ENCODE data around the gene ACER3.
A peak's percentile ranks its signal among the peaks of the same experiment; 100 is the strongest.
"Not testable (repeated sequence)": the region's sequence is repeated elsewhere in the genome, so short reads cannot be mapped to it uniquely, and the experiment has no call there.

ACER3 gene

GRCh38 chr11:76860539-76861475 is at the start of gene ACER3:
ACER3 (plus strand) TSS chr11:76860918; CDS start chr11:76860977, 59 bp downstream.
- peak; percentile 94 for DNase-seq

GRCh38 chr11:76811259-76811658 is 49.5 kb upstream of the ACER3 start:
- DNase-seq = no peak

GRCh38 chr11:76814414-76814813 is 46.3 kb upstream of the ACER3 start:
- DNase-seq = no peak

- DNase-seq = not testable (repeated sequence)
These were observed 45.0 kb upstream of the ACER3 start for GRCh38 chr11:76815678-76816077.

- no peak for DNase-seq
These were observed 40.5 kb upstream of the ACER3 start for GRCh38 chr11:76820184-76820566.

GRCh38 chr11:76821396-76821795 is 39.3 kb upstream of the ACER3 start:
- DNase-seq = not testable (repeated sequence)

GRCh38 chr11:76822406-76822805 is 38.3 kb upstream of the ACER3 start:
- DNase-seq = no peak

GRCh38 chr11:76823481-76824028 is 37.2 kb upstream of the ACER3 start:
- peak; percentile 94 for DNase-seq

- DNase-seq = peak; percentile 67
These were observed 36.4 kb upstream of the ACER3 start for GRCh38 chr11:76824083-76824939.

- DNase-seq = peak; percentile 63
These were observed 35.6 kb upstream of the ACER3 start for GRCh38 chr11:76824980-76825725.

GRCh38 chr11:76825726-76826396 is 34.9 kb upstream of the ACER3 start:
- no peak for DNase-seq

GRCh38 chr11:76826508-76826907 is 34.2 kb upstream of the ACER3 start:
- not testable (repeated sequence) for DNase-seq

GRCh38 chr11:76827005-76827404 is 33.7 kb upstream of the ACER3 start:
- not testable (repeated sequence) for DNase-seq

GRCh38 chr11:76830639-76831327 is 29.9 kb upstream of the ACER3 start:
- peak; percentile 65 for DNase-seq

- no peak for DNase-seq
These were observed 28.9 kb upstream of the ACER3 start for GRCh38 chr11:76831686-76832310.

- no peak for DNase-seq
These were observed 28.4 kb upstream of the ACER3 start for GRCh38 chr11:76832361-76832760.

GRCh38 chr11:76834151-76834550 is 26.6 kb upstream of the ACER3 start:
- no peak for DNase-seq

- DNase-seq = no peak
These were observed 25.7 kb upstream of the ACER3 start for GRCh38 chr11:76835036-76835435.

- peak; percentile 62 for DNase-seq
These were observed 24.6 kb upstream of the ACER3 start for GRCh38 chr11:76835928-76836612.

GRCh38 chr11:76836613-76837291 is 24.0 kb upstream of the ACER3 start:
- no peak for DNase-seq

Data from EL (cell line).